Hematopoietic multipotent progenitor cell treated with erythropoietin and hydrocortisone succinate and interleukin-3 and kit ligand, for 4 days (in vitro differentiated cells): ENCODE results near the gene SMAD3.
A peak's percentile ranks its signal among the peaks of the same experiment; 100 is the strongest.

Experiments
- DNase-seq: peaks from one replicate; pipeline ENCODE4 v3.0.0-alpha.2; 2015

The SMAD3 gene

GRCh38 chr15:67082007-67082536 lies 16.7 kb downstream of the SMAD3 start:
- peak; percentile 50 for DNase-seq

- DNase-seq = peak; percentile 60
These were observed 17.8 kb downstream of the SMAD3 start for GRCh38 chr15:67083135-67083762.

GRCh38 chr15:67084561-67084960 lies 19.2 kb downstream of the SMAD3 start:
- DNase-seq = no peak

GRCh38 chr15:67085237-67085817 lies 19.9 kb downstream of the SMAD3 start:
- no peak for DNase-seq

- DNase-seq = peak; percentile 82
These were observed 20.6 kb downstream of the SMAD3 start for GRCh38 chr15:67085818-67086636.

- no peak for DNase-seq
These were observed 21.2 kb downstream of the SMAD3 start for GRCh38 chr15:67086637-67086914.

- no peak for DNase-seq
These were observed 22.2 kb downstream of the SMAD3 start for GRCh38 chr15:67087507-67088172.

- DNase-seq = no peak
These were observed 24.1 kb downstream of the SMAD3 start for GRCh38 chr15:67089217-67090193.

- DNase-seq = no peak
These were observed 25.1 kb downstream of the SMAD3 start for GRCh38 chr15:67090297-67091070.

GRCh38 chr15:67091071-67091979 lies 25.9 kb downstream of the SMAD3 start:
- peak; percentile 98 for DNase-seq

- no peak for DNase-seq
These were observed 26.7 kb downstream of the SMAD3 start for GRCh38 chr15:67091980-67092677.

GRCh38 chr15:67092752-67093503 lies 27.5 kb downstream of the SMAD3 start:
- no peak for DNase-seq

GRCh38 chr15:67093504-67093862 lies 28.1 kb downstream of the SMAD3 start:
- peak; percentile 82 for DNase-seq

- no peak for DNase-seq
These were observed 28.8 kb downstream of the SMAD3 start for GRCh38 chr15:67094001-67094826.

GRCh38 chr15:67095912-67096311 lies 30.5 kb downstream of the SMAD3 start:
- DNase-seq = no peak

- no peak for DNase-seq
These were observed 31.3 kb downstream of the SMAD3 start for GRCh38 chr15:67096546-67097294.

GRCh38 chr15:67097424-67097823 lies 32.0 kb downstream of the SMAD3 start:
- DNase-seq = no peak
